Measurements from ENCODE around the gene OR7C1.
"Not testable (repeated sequence)": the region's sequence is repeated elsewhere in the genome, so short reads cannot be mapped to it uniquely, and the experiment has no call there.

The OR7C1 gene

GRCh38 chr19:14783410-14783998, 51.5 kb downstream of the OR7C1 start:
- DNase-seq, result not testable (repeated sequence)

DNA sequence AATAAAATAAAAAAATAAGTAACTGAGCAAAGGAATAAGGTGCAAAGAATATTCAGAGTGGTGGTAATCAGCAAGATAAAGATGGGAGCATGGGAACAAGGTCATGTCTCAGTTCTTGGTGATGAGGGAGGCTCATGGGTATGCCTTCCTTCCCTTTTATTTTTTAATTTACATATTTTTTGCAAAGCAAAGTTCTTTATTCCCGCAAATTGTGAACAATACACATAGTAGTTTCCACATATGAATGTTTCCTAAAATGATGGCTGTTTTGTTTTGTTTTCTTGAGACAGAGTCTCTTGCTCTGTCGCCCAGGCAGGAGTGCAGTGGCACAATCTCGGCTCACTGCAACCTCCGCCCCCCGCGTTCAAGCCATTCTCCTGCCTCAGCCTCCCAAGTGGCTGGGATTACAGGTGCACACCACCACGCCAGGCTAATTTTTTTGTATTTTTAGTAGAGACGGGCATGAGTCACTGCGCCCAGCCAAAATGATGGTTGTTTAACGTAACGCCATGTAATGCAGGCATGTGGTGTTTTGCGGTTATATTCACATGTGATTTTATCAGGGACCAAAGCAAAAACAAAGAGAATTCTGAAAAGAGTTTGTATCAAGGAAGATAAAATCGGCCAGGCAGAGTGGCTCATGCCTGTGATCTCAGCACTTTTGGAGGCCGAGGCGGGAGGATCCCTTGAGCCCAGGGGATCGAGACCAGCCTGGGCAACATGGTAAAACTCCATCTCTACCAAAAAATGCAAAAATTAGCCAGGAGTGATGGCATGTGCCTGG, 52.2 kb downstream of the OR7C1 start:
- DNase-seq, result no peak

GRCh38 chr19:14781713-14782536, 53.1 kb downstream of the OR7C1 start:
- DNase-seq, result not testable (repeated sequence)

- not testable (repeated sequence) for DNase-seq
These were observed 54.3 kb downstream of the OR7C1 start for GRCh38 chr19:14780622-14781225.

- no peak for DNase-seq
These were observed 55.8 kb downstream of the OR7C1 start for GRCh38 chr19:14779151-14779550.

DNA sequence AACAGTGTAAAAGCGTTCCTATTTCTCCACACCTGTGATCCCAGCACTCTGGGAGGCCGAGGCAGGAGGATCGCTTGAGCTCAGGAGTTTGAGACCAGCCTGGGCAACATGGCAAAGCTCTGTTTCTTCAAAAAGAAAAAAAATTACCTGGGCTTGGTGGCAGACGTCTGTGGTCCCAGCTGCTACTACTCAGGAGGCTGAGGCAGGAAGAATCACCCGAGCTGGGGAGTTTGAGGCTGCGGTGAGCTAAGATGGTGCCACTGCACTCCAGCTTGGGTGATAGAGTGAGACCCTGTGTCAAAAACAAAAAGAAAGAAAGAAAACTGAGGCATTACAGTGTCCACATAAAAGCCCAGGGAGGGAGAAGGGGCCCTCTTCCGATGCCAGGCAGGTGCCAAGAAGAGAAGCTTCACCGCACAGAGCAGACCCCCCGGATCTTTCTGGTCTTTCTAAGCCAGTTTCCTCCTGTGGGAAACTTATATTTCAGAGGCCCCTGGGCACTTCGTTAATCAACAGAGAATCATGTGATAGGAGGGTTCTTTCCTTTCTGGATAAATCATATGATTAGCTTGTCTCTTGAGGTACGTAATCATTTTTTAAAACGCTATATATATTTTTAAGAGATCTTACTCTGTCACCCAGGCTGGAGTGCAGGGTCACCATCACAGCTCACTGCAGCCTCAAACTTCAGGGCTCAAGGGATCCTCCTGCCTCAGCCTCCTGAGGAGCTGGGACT, 56.7 kb downstream of the OR7C1 start, which contains the start of gene ADGRE2:
Gene ADGRE2, minus strand, starts transcription at position 451 of the 736 bp plus-strand sequence. CDS start 1,804 bp downstream, outside the sequence.
- not testable (repeated sequence) for DNase-seq

- DNase-seq, result not testable (repeated sequence)
These were observed 57.3 kb downstream of the OR7C1 start for GRCh38 chr19:14777645-14778044.

DNA sequence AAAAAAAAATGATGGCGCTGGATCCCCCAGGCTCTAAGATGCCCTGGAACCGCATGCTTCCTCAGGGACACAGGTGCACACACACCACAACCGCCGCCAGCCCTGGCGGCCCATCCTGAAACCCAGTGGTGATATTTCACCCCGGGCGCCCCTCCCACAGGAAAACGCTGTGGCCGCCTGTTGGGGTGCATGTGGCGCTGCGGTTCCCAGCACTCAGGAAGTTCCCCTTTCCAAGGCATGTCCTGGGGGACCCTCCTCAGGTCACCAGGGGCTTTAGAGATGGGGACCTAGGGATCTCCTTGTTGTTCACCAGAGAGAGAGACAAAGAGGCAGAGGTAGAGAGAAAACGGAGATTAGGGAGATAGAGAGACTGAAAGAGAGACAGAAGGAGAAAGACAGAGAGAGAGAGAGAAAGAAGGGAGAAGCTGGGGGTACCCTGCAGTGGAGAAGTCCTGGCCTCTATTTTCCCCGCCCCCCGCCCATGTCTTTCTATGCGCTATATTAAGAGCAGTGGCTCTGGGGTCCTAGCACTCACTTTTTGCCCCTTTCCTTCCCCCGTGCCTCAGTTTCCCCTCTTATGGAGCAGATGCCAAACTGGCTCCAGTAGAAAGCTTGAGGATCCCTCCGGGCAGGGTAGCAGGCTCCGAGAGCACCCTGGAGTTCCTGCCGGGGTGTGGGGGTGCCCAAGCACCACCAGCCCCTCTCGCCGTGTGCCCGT, 59.0 kb downstream of the OR7C1 start:
- DNase-seq, result no peak

- DNase-seq, result not testable (repeated sequence)
These were observed 59.7 kb downstream of the OR7C1 start for GRCh38 chr19:14775326-14775725.

DNA sequence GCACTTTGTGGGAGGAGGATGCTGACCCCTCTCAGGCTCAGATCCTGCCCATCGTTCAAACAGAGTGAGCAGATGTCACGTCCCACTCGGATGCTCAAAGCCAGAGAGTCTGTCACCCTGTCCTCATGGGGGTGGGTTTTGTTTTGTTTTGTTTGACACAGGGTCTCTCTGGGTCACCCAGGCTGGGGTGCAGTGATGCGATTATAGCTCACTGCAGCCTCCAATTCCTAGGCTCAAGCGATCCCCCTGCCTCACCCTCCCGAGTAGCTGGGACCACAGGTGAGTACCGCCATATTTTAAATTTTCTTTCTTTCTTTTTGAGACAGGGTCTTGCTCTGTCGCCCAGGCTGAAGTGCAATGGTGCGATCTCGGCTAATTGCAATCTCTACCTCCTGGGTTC, 60.6 kb downstream of the OR7C1 start:
- no peak for DNase-seq

DNA sequence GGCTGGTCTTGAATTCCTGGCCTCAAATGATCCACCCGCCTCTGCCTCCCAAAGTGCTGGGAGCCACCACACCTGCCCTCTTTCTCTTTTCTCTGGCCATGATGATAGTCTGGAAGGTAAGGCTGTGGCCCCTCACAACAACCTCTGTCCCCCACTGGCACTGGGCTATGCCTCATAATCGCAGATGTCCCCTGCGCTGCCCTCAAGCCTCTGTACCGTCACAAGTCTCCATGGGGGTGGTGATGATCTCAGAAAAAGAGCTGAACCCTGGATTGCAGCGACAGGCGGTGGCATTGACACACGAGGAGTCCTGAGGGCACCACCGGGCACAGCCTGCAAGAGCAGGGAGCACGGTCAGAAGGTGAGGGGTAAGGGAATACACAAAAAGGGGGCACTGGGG, 61.3 kb downstream of the OR7C1 start:
- DNase-seq, result not testable (repeated sequence)

- DNase-seq, result no peak
These were observed 62.0 kb downstream of the OR7C1 start for GRCh38 chr19:14772995-14773394.

DNA sequence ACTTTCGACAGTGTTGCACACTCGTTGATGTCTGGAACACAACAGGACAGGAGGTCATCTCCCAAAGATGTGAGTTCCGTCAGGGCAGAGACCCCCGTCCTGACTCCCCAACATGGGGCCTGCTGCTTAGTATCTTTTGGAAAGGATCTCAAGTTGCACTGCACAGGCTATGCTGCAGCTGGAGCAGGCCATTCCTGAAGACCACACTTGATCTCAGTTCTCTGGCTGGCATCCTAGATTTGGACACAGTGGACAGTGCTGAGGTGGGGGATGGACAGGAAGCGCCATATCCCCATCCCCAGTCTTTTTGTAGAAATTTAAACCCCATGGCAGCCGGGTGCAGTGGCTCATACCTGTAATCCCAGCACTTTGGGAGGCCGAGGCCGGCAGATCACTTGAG, 62.5 kb downstream of the OR7C1 start:
- DNase-seq, result no peak

DNA sequence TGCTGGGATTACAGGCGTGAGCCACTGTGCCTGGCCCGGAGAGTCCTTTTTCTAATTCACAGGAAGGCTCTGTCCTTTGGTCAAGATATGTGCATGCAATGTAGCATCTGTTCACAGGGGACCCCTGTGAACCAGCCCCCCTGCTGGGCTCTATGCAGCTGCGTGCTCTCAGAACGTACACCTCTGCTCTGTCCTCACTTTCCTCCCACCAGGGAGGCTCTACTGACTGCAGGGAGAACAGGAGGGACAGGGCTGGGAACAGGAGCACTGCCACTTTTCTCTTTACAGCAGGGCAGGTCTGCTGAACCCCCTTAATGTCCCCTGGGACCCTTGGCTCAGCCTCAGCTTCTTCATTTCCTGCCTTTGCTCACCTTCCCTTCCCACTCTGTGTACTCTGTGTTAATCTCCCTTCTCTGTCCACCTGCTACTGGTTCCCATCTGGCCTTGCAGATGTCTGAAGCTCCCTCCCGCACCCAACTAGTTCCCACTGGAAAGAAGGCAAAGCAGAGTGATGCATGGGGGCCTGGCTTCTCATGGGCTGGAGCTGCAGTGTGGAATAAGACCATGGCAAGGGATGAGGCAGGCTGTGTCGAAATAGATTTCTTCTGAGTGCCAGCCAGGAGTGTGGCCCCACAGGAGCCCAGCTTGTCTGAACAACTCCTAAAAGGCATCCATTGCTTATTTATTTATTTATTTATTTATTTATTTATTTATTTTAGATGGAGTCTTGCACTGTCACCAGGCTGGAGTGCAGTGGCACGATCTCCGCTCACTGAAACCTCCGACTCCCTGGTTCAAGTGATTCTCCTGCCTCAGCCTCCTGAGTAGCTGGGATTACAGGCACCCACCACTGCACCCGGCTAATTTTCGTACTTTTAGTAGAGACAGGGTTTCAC, 63.8 kb downstream of the OR7C1 start:
- no peak for DNase-seq

- no peak for DNase-seq
These were observed 64.8 kb downstream of the OR7C1 start for GRCh38 chr19:14770136-14770535.

GRCh38 chr19:14769201-14769600, 65.8 kb downstream of the OR7C1 start:
- no peak for DNase-seq

DNA sequence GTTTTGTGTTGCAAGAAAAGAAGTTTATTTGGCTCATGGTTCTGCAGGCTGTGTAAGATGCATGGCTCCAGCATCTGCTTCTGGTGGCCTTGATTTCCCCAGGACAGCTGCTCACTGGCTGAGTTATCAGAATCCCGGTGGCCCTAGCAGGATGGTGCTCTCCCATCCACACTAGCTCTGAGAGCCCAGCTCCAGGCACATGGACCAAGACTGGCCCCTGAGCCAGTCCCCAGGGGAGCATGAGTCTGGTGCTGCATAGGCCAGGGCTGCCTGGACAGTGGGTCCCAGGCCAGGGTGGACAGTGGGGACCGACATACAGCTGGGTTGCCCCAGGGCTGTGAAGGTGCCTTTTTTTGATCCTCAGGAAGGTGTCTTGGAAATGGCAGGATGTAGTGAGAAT, 67.0 kb downstream of the OR7C1 start:
- no peak for DNase-seq

DNA sequence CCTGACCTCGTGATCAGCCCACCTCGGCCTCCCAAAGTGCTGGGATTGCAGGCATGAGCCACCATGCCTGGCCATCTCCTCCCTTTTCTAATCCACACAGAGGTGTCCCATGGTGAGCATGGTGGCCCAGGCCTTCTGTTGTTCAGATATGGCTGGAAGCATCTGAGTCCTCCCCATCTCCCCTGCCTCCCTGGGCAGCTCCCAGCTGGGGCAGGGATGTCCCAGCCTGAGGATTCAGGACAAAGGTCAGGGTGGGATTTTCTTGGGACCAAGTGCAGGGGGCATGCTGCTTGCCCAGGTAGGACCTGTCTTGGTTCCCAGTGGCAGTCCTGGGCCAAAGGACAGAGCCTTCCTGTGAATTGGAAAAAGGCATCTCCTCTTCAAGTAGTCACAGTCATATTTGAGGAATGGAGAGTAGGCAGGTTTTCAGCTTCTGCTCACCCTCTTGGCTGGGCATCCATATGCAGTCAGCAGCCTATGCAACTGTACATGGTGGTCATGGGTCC, 67.5 kb downstream of the OR7C1 start:
- DNase-seq, result no peak

- not testable (repeated sequence) for DNase-seq
These were observed 69.1 kb downstream of the OR7C1 start for GRCh38 chr19:14765841-14766240.

GRCh38 chr19:14765403-14765802, 69.6 kb downstream of the OR7C1 start:
- not testable (repeated sequence) for DNase-seq

Measured in NCI-H1092 (cell line).